GM12801 (cell line): ENCODE measurements around the gene ULK4.

Source experiments
- CTCF ChIP-seq: IDR thresholded peaks from one replicate; pipeline ENCODE4 v1.5.1; 2011; ENCODE audit warnings: control low read depth; ENCODE audit not compliant: insufficient read length; ENCODE audit errors: extremely low read depth

The ULK4 gene

GRCh38 chr3:41627477-41628087 lies 334.3 kb downstream of the ULK4 start:
- TF ChIP-seq CTCF = no peak

GRCh38 chr3:41612853-41613252 lies 349.1 kb downstream of the ULK4 start:
- no peak for TF ChIP-seq CTCF

- TF ChIP-seq CTCF = no peak
Measured at GRCh38 chr3:41611008-41611407, 350.9 kb downstream of the ULK4 start.

- TF ChIP-seq CTCF = no peak
Measured at GRCh38 chr3:41608347-41608746, 353.6 kb downstream of the ULK4 start.

- TF ChIP-seq CTCF = no peak
Measured at GRCh38 chr3:41603807-41604206, 358.1 kb downstream of the ULK4 start.

GRCh38 chr3:41602121-41602520 lies 359.8 kb downstream of the ULK4 start:
- TF ChIP-seq CTCF = no peak

- TF ChIP-seq CTCF = no peak
Measured at GRCh38 chr3:41601404-41601987, 360.4 kb downstream of the ULK4 start.
